ENCODE measurements around the gene GPAT2.
"Not testable (repeated sequence)": the region's sequence is repeated elsewhere in the genome, so short reads cannot be mapped to it uniquely, and the experiment has no call there.

The GPAT2 gene

GRCh38 chr2:96062483-96062882 is 27.8 kb upstream of the GPAT2 start:
- H3K27ac ChIP-seq (ENCODE audit: low read length); H3K27me3 ChIP-seq (ENCODE audit: insufficient read depth, low read length); H3K9me3 ChIP-seq (ENCODE audit: insufficient read depth, low read depth, low read length); H3K4me1 ChIP-seq (ENCODE audit: insufficient read depth, low read length); H3K9ac ChIP-seq (ENCODE audit: low read depth, low read length); H3K4me3 ChIP-seq (ENCODE audit: low read length); H3K36me3 ChIP-seq (ENCODE audit: insufficient read depth, low read depth, low read length): not testable (repeated sequence)

GRCh38 chr2:96061901-96062300 is 27.2 kb upstream of the GPAT2 start:
- H3K4me3 ChIP-seq (ENCODE audit: low read length); H3K27me3 ChIP-seq (ENCODE audit: insufficient read depth, low read length); H3K4me1 ChIP-seq (ENCODE audit: insufficient read depth, low read length); H3K9me3 ChIP-seq (ENCODE audit: insufficient read depth, low read depth, low read length); H3K9ac ChIP-seq (ENCODE audit: low read depth, low read length); H3K36me3 ChIP-seq (ENCODE audit: insufficient read depth, low read depth, low read length); H3K27ac ChIP-seq (ENCODE audit: low read length): not testable (repeated sequence)

- H3K4me1 ChIP-seq (ENCODE audit: insufficient read depth, low read length); H3K9ac ChIP-seq (ENCODE audit: low read depth, low read length); H3K27me3 ChIP-seq (ENCODE audit: insufficient read depth, low read length); H3K4me3 ChIP-seq (ENCODE audit: low read length); H3K36me3 ChIP-seq (ENCODE audit: insufficient read depth, low read depth, low read length); H3K27ac ChIP-seq (ENCODE audit: low read length); H3K9me3 ChIP-seq (ENCODE audit: insufficient read depth, low read depth, low read length): not testable (repeated sequence)
Measured at GRCh38 chr2:96061197-96061817, 26.6 kb upstream of the GPAT2 start.

GRCh38 chr2:96060325-96060724 is 25.6 kb upstream of the GPAT2 start:
- not testable (repeated sequence) for H3K27ac ChIP-seq (ENCODE audit: low read length); H3K9me3 ChIP-seq (ENCODE audit: insufficient read depth, low read depth, low read length); H3K4me3 ChIP-seq (ENCODE audit: low read length); H3K27me3 ChIP-seq (ENCODE audit: insufficient read depth, low read length); H3K36me3 ChIP-seq (ENCODE audit: insufficient read depth, low read depth, low read length); H3K9ac ChIP-seq (ENCODE audit: low read depth, low read length); H3K4me1 ChIP-seq (ENCODE audit: insufficient read depth, low read length)

- H3K4me3 ChIP-seq (ENCODE audit: low read length); H3K27me3 ChIP-seq (ENCODE audit: insufficient read depth, low read length); H3K36me3 ChIP-seq (ENCODE audit: insufficient read depth, low read depth, low read length); H3K9ac ChIP-seq (ENCODE audit: low read depth, low read length); H3K9me3 ChIP-seq (ENCODE audit: insufficient read depth, low read depth, low read length); H3K4me1 ChIP-seq (ENCODE audit: insufficient read depth, low read length); H3K27ac ChIP-seq (ENCODE audit: low read length): not testable (repeated sequence)
Measured at GRCh38 chr2:96059443-96059842, 24.7 kb upstream of the GPAT2 start.

- not testable (repeated sequence) for H3K4me3 ChIP-seq (ENCODE audit: low read length); H3K36me3 ChIP-seq (ENCODE audit: insufficient read depth, low read depth, low read length); H3K27ac ChIP-seq (ENCODE audit: low read length); H3K9ac ChIP-seq (ENCODE audit: low read depth, low read length); H3K9me3 ChIP-seq (ENCODE audit: insufficient read depth, low read depth, low read length); H3K4me1 ChIP-seq (ENCODE audit: insufficient read depth, low read length); H3K27me3 ChIP-seq (ENCODE audit: insufficient read depth, low read length)
Measured at GRCh38 chr2:96055830-96056229, 21.1 kb upstream of the GPAT2 start.

GRCh38 chr2:96054537-96054936 is 19.8 kb upstream of the GPAT2 start:
- not testable (repeated sequence) for H3K4me1 ChIP-seq (ENCODE audit: insufficient read depth, low read length); H3K9ac ChIP-seq (ENCODE audit: low read depth, low read length); H3K36me3 ChIP-seq (ENCODE audit: insufficient read depth, low read depth, low read length); H3K27ac ChIP-seq (ENCODE audit: low read length); H3K27me3 ChIP-seq (ENCODE audit: insufficient read depth, low read length); H3K9me3 ChIP-seq (ENCODE audit: insufficient read depth, low read depth, low read length); H3K4me3 ChIP-seq (ENCODE audit: low read length)

- H3K9me3 ChIP-seq (ENCODE audit: insufficient read depth, low read depth, low read length); H3K9ac ChIP-seq (ENCODE audit: low read depth, low read length); H3K4me1 ChIP-seq (ENCODE audit: insufficient read depth, low read length); H3K4me3 ChIP-seq (ENCODE audit: low read length); H3K27ac ChIP-seq (ENCODE audit: low read length); H3K36me3 ChIP-seq (ENCODE audit: insufficient read depth, low read depth, low read length); H3K27me3 ChIP-seq (ENCODE audit: insufficient read depth, low read length): not testable (repeated sequence)
Measured at GRCh38 chr2:96053385-96053784, 18.7 kb upstream of the GPAT2 start.

- H3K4me1 ChIP-seq (ENCODE audit: insufficient read depth, low read length); H3K4me3 ChIP-seq (ENCODE audit: low read length); H3K36me3 ChIP-seq (ENCODE audit: insufficient read depth, low read depth, low read length); H3K9ac ChIP-seq (ENCODE audit: low read depth, low read length); H3K9me3 ChIP-seq (ENCODE audit: insufficient read depth, low read depth, low read length); H3K27me3 ChIP-seq (ENCODE audit: insufficient read depth, low read length); H3K27ac ChIP-seq (ENCODE audit: low read length): not testable (repeated sequence)
Measured at GRCh38 chr2:96052632-96053031, 17.9 kb upstream of the GPAT2 start.

- H3K9me3 ChIP-seq (ENCODE audit: insufficient read depth, low read depth, low read length); H3K9ac ChIP-seq (ENCODE audit: low read depth, low read length); H3K36me3 ChIP-seq (ENCODE audit: insufficient read depth, low read depth, low read length); H3K27me3 ChIP-seq (ENCODE audit: insufficient read depth, low read length); H3K4me3 ChIP-seq (ENCODE audit: low read length); H3K27ac ChIP-seq (ENCODE audit: low read length); H3K4me1 ChIP-seq (ENCODE audit: insufficient read depth, low read length): not testable (repeated sequence)
Measured at GRCh38 chr2:96049917-96050262, 15.2 kb upstream of the GPAT2 start.

GRCh38 chr2:96049049-96049916 is 14.6 kb upstream of the GPAT2 start:
- H3K27me3 ChIP-seq (ENCODE audit: insufficient read depth, low read length); H3K27ac ChIP-seq (ENCODE audit: low read length); H3K4me3 ChIP-seq (ENCODE audit: low read length); H3K36me3 ChIP-seq (ENCODE audit: insufficient read depth, low read depth, low read length); H3K4me1 ChIP-seq (ENCODE audit: insufficient read depth, low read length); H3K9me3 ChIP-seq (ENCODE audit: insufficient read depth, low read depth, low read length); H3K9ac ChIP-seq (ENCODE audit: low read depth, low read length): not testable (repeated sequence)

GRCh38 chr2:96035554-96035953 is 838 bp upstream of the GPAT2 start:
- not testable (repeated sequence) for H3K27ac ChIP-seq (ENCODE audit: low read length)

More at GRCh38 chr2:96035554-96035953, 838 bp upstream of the GPAT2 start:
- H3K4me1 ChIP-seq (ENCODE audit: insufficient read depth, low read length); H3K9ac ChIP-seq (ENCODE audit: low read depth, low read length); H3K36me3 ChIP-seq (ENCODE audit: insufficient read depth, low read depth, low read length); H3K9me3 ChIP-seq (ENCODE audit: insufficient read depth, low read depth, low read length); H3K27me3 ChIP-seq (ENCODE audit: insufficient read depth, low read length); H3K4me3 ChIP-seq (ENCODE audit: low read length): not testable (repeated sequence)
